Neuron (in vitro differentiated cells): ENCODE results near the gene EIF5A.

Experiments
- H2AFZ ChIP-seq: one replicate; pipeline ENCODE4 v1.6.1; 2013; ENCODE audit warnings: low read depth, mild to moderate bottlenecking, inconsistent platforms, low read length, moderate library complexity
- H3K27me3 ChIP-seq: one replicate; pipeline ENCODE4 v1.6.1; 2013; ENCODE audit warnings: low read length; ENCODE audit not compliant: insufficient read depth
- H3K36me3 ChIP-seq: one replicate; pipeline ENCODE4 v1.6.1; 2013; ENCODE audit warnings: low read length; ENCODE audit not compliant: insufficient read depth
- H3K4me1 ChIP-seq: one replicate; pipeline ENCODE4 v1.6.1; 2013; ENCODE audit warnings: low read length; ENCODE audit not compliant: insufficient read depth
- H3K4me3 ChIP-seq: 2 replicates; pipeline ENCODE4 v1.5.1; 2013; ENCODE audit warnings: mild to moderate bottlenecking, low read length, moderate library complexity
- H3K9me3 ChIP-seq: one replicate; pipeline ENCODE4 v1.6.1; 2013; ENCODE audit warnings: low read length

EIF5A gene

GRCh38 chr17:7313088-7313889, 5.9 kb downstream of the EIF5A start:
- H3K4me3 ChIP-seq: peak overlapping the region; percentile 5
- H2AFZ ChIP-seq: no peak overlapping the region
- H3K4me1 ChIP-seq: peaks cover 30% of the 10 kb centered on the region
- H3K9me3 ChIP-seq: no peaks in the 10 kb centered on the region
- H3K36me3 ChIP-seq: peaks cover 65% of the 10 kb centered on the region
- H3K27me3 ChIP-seq: no peaks in the 10 kb centered on the region

- Histone ChIP-seq H3K36me3 (peaks cover 73% of the 10 kb centered on the region), H3K4me1 (peaks cover 26% of the 10 kb centered on the region)
Observed at GRCh38 chr17:7313890-7314718, 6.7 kb downstream of the EIF5A start.

GRCh38 chr17:7314719-7315569, 7.5 kb downstream of the EIF5A start, which contains the start of gene GPS2:
GPS2 (minus strand) TSS chr17:7315360; CDS start chr17:7315052, 308 bp downstream.
- H3K9me3 ChIP-seq: no peaks in the 10 kb centered on the region
- H3K4me3 ChIP-seq: peak within 1 kb of the TSS; percentile 92
- H3K4me1 ChIP-seq: peaks cover 23% of the 10 kb centered on the region
- H3K36me3 ChIP-seq: peaks cover 71% of the 10 kb centered on the region
- peak within 1 kb of the TSS; percentile 58 for H2AFZ ChIP-seq
- H3K27me3 ChIP-seq: no peaks in the 10 kb centered on the region

More at GRCh38 chr17:7313890-7314718, 6.7 kb downstream of the EIF5A start:
- Histone ChIP-seq H3K9me3 (no peaks in the 10 kb centered on the region), H2AFZ (no peak overlapping the region), H3K27me3 (no peaks in the 10 kb centered on the region), H3K4me3 (peak overlapping the region; percentile 92)

GRCh38 chr17:7315570-7316235, 8.3 kb downstream of the EIF5A start:
- Histone ChIP-seq H3K4me1 (peaks cover 23% of the 10 kb centered on the region), H3K36me3 (peaks cover 69% of the 10 kb centered on the region), H3K27me3 (no peaks in the 10 kb centered on the region), H3K4me3 (peak overlapping the region; percentile 92), H2AFZ (peak overlapping the region; percentile 58), H3K9me3 (no peaks in the 10 kb centered on the region)

- Histone ChIP-seq H3K36me3 (peaks cover 73% of the 10 kb centered on the region), H3K4me1 (peaks cover 23% of the 10 kb centered on the region)
Observed at GRCh38 chr17:7317161-7317803, 9.9 kb downstream of the EIF5A start.

GRCh38 chr17:7318121-7318860, 10.9 kb downstream of the EIF5A start:
- Histone ChIP-seq H2AFZ (no peak overlapping the region), H3K4me3 (no peak overlapping the region), H3K9me3 (no peaks in the 10 kb centered on the region), H3K4me1 (peaks cover 20% of the 10 kb centered on the region), H3K36me3 (peaks cover 73% of the 10 kb centered on the region), H3K27me3 (no peaks in the 10 kb centered on the region)

More at GRCh38 chr17:7317161-7317803, 9.9 kb downstream of the EIF5A start:
- Histone ChIP-seq H3K4me3 (no peak overlapping the region), H3K9me3 (no peaks in the 10 kb centered on the region), H3K27me3 (no peaks in the 10 kb centered on the region), H2AFZ (no peak overlapping the region)

GRCh38 chr17:7321466-7321865, 14.0 kb downstream of the EIF5A start:
- no peaks in the 10 kb centered on the region for H3K9me3 ChIP-seq
- no peaks in the 10 kb centered on the region for H3K4me1 ChIP-seq
- H3K4me3 ChIP-seq: no peak overlapping the region
- peaks cover 81% of the 10 kb centered on the region for H3K36me3 ChIP-seq
- H3K27me3 ChIP-seq: no peaks in the 10 kb centered on the region
- no peak overlapping the region for H2AFZ ChIP-seq

GRCh38 chr17:7322520-7323194, 15.2 kb downstream of the EIF5A start:
- H3K36me3 ChIP-seq: peaks cover 79% of the 10 kb centered on the region

GRCh38 chr17:7323731-7324437, 16.5 kb downstream of the EIF5A start:
- Histone ChIP-seq H3K4me3 (no peak overlapping the region), H3K9me3 (no peaks in the 10 kb centered on the region), H2AFZ (no peak overlapping the region), H3K4me1 (peaks cover 13% of the 10 kb centered on the region), H3K36me3 (peaks cover 67% of the 10 kb centered on the region), H3K27me3 (no peaks in the 10 kb centered on the region)

More at GRCh38 chr17:7322520-7323194, 15.2 kb downstream of the EIF5A start:
- no peak overlapping the region for H3K4me3 ChIP-seq
- no peak overlapping the region for H2AFZ ChIP-seq
- no peaks in the 10 kb centered on the region for H3K27me3 ChIP-seq
- no peaks in the 10 kb centered on the region for H3K9me3 ChIP-seq
- peaks cover 4% of the 10 kb centered on the region for H3K4me1 ChIP-seq

- Histone ChIP-seq H3K27me3 (no peaks in the 10 kb centered on the region), H3K36me3 (peaks cover 64% of the 10 kb centered on the region), H2AFZ (no peak overlapping the region), H3K4me1 (peaks cover 13% of the 10 kb centered on the region), H3K9me3 (no peaks in the 10 kb centered on the region), H3K4me3 (no peak overlapping the region)
Observed at GRCh38 chr17:7324438-7324779, 17.0 kb downstream of the EIF5A start.
